ENCODE data around the gene MESP2.

MESP2 gene

GRCh38 chr15:89802986-89803824, 27.1 kb downstream of the MESP2 start:
- DNase-seq, result no peak

- DNase-seq, result no peak
Observed at GRCh38 chr15:89803941-89804800, 28.0 kb downstream of the MESP2 start.

GRCh38 chr15:89805241-89806209, 29.4 kb downstream of the MESP2 start:
- no peak for DNase-seq

- no peak for DNase-seq
Observed at GRCh38 chr15:89806210-89806558, 30.1 kb downstream of the MESP2 start.

GRCh38 chr15:89806559-89807550, 30.7 kb downstream of the MESP2 start:
- DNase-seq, result no peak

GRCh38 chr15:89807689-89808088, 31.6 kb downstream of the MESP2 start:
- no peak for DNase-seq

- no peak for DNase-seq
Observed at GRCh38 chr15:89808160-89808870, 32.2 kb downstream of the MESP2 start.

GRCh38 chr15:89809093-89809786, 33.1 kb downstream of the MESP2 start:
- DNase-seq, result no peak

- DNase-seq, result no peak
Observed at GRCh38 chr15:89809787-89810148, 33.6 kb downstream of the MESP2 start.

GRCh38 chr15:89810837-89811236, 34.7 kb downstream of the MESP2 start:
- DNase-seq, result no peak

- no peak for DNase-seq
Observed at GRCh38 chr15:89812011-89812846, 36.1 kb downstream of the MESP2 start.

GRCh38 chr15:89812847-89813320, 36.8 kb downstream of the MESP2 start:
- DNase-seq, result no peak

- DNase-seq, result no peak
Observed at GRCh38 chr15:89813381-89814111, 37.4 kb downstream of the MESP2 start.

- DNase-seq, result no peak
Observed at GRCh38 chr15:89814112-89814742, 38.1 kb downstream of the MESP2 start.

- DNase-seq, result no peak
Observed at GRCh38 chr15:89815769-89816168, 39.6 kb downstream of the MESP2 start.

GRCh38 chr15:89817701-89818280, 41.7 kb downstream of the MESP2 start:
- no peak for DNase-seq

- DNase-seq, result no peak
Observed at GRCh38 chr15:89818287-89818686, 42.2 kb downstream of the MESP2 start.
